ENCODE data around the gene TPSAB1. TPM values are rescaled to one million over a fixed set of nuclear protein-coding genes. Genes with fewer than 3 reads are reported as not detected.
"Not testable (repeated sequence)": the region's sequence is repeated elsewhere in the genome, so short reads cannot be mapped to it uniquely, and the experiment has no call there.

The TPSAB1 gene
- total RNA-seq, 4 donors from 2014 or later: 39.8 to 94.6 (median 63.9) TPM

DNA sequence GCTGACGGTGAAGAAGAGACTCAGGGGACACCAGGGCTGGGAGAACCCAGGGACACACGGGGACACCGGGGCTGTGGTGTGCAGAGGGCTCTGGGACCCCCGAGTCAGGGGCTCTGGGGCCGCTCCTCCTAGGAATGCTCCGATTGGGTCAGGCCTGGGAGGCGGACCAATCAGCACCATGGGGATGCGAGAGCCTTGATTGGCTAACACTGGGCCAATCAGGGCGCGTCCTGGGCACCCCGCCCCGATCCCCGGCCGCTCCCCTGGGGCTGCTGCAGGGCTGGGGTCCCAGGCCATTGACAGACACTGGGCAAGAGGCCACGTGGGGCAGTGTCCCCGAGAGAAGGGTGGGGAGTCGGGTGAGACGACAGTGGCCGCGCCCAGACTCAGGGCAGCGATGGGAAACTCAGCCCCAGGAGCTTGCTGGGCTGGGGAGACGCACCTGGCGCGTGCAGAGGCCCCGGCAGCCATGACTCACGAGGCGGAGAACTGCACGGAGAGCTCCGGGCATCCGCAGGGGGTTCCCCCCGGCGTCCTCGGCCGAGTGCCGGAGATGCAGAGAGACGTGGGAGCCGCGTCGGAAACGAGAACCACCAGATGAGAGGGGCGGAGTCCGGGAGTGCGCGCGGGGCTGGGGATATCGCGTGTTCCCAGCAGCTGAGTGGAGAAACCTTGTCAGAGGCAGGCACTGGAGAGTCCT, 8.3 kb upstream of the TPSAB1 start:
- not testable (repeated sequence) for ATAC-seq, H3K36me3 ChIP-seq, H3K27me3 ChIP-seq, H3K4me3 ChIP-seq, H3K4me1 ChIP-seq, H3K9me3 ChIP-seq, H3K27ac ChIP-seq
- no CpG with 5 or more reads among the region's 47 CpGs for WGBS, 2 donors (ENCODE audit: low coverage in 1 of 2)

DNA sequence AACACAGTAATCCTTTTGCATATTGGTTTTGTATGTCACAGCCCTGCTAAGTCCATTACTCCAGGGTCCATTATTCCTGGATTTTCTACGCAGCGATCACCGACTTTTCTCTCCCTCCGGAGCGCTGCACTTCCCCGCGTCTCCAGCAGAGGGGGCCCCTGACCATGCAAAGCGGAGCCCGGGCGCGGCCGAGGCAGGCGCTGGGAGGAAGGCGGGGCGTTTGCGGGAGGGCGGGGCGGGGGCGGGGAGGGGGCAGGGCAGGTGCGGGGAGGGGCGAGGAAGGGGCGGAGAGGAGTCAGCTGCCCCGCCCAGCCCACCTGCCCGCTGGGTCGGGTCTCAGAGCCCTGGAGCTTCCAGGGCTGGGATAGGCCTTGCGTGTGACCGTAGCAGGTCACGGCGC, 3.8 kb upstream of the TPSAB1 start:
- WGBS, 2 donors (ENCODE audit: low coverage in 1 of 2): no CpG with 5 or more reads among the region's 29 CpGs

DNA sequence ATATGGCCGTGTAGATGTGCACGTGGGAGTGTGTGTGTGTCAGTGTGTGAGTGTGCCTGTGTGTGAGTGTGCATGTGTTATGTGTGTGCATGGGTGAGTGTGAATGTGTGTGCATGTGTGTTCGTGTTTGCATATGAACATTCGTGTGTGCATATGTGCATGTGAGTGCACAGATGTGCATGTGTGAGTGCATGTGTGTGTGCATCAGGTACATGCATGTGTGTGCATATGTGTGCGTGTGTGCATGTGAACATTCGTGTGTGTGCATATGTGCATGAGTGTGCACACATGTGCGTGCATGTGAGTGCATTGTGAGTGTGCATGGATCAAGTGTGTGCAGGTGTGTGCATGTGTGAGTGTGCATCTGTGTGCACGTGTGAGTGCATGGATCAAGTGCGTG, 2.5 kb upstream of the TPSAB1 start:
- Histone ChIP-seq H3K36me3 (no peaks in the 10 kb centered on the region), H3K4me1 (no peaks in the 10 kb centered on the region), H3K4me3 (no peak overlapping the region), H3K27ac (no peak overlapping the region), H3K27me3 (peaks cover 20% of the 10 kb centered on the region), H3K9me3 (no peaks in the 10 kb centered on the region)
- no peak for ATAC-seq
- WGBS, 2 donors (ENCODE audit: low coverage in 1 of 2): 70 to 78% methylated on average over 5 to 8 of the region's 9 CpGs
- TF ChIP-seq EP300 (IDR thresholded peaks at IDR 0.05): no peak
- no peak for TF ChIP-seq POLR2AphosphoS5 (IDR thresholded peaks at IDR 0.05)
- TF ChIP-seq POLR2A (IDR thresholded peaks at IDR 0.05): no peak
- TF ChIP-seq, protein P1, sequence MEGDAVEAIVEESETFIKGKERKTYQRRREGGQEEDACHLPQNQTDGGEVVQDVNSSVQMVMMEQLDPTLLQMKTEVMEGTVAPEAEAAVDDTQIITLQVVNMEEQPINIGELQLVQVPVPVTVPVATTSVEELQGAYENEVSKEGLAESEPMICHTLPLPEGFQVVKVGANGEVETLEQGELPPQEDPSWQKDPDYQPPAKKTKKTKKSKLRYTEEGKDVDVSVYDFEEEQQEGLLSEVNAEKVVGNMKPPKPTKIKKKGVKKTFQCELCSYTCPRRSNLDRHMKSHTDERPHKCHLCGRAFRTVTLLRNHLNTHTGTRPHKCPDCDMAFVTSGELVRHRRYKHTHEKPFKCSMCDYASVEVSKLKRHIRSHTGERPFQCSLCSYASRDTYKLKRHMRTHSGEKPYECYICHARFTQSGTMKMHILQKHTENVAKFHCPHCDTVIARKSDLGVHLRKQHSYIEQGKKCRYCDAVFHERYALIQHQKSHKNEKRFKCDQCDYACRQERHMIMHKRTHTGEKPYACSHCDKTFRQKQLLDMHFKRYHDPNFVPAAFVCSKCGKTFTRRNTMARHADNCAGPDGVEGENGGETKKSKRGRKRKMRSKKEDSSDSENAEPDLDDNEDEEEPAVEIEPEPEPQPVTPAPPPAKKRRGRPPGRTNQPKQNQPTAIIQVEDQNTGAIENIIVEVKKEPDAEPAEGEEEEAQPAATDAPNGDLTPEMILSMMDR (IDR thresholded peaks at IDR 0.05): no peak

More for the DNA sequence above, 3.8 kb upstream of the TPSAB1 start:
- H3K4me1 ChIP-seq, H3K36me3 ChIP-seq, H3K27ac ChIP-seq, H3K4me3 ChIP-seq, H3K9me3 ChIP-seq: not testable (repeated sequence)
- H3K27me3 ChIP-seq: peaks cover 20% of the 10 kb centered on the region
- ATAC-seq: peak; percentile 43

DNA sequence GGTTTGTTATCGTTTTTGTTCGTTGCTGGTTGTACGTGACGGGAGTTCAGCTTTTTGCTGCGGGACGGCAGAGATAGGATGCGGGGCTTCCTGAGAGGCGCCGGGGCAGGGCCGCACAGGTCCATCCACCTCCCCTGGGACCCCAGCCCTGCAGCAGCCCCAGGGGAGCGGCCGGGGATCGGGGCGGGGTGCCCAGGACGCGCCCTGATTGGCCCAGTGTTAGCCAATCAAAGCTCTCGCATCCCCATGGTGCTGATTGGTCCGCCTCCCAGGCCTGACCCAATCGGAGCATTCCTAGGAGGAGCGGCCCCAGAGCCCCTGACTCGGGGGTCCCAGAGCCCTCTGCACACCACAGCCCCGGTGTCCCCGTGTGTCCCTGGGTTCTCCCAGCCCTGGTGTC, 1.6 kb upstream of the TPSAB1 start:
- H3K9me3 ChIP-seq, H3K4me1 ChIP-seq, ATAC-seq, H3K36me3 ChIP-seq, H3K27ac ChIP-seq, H3K4me3 ChIP-seq: not testable (repeated sequence)
- peaks cover 22% of the 10 kb centered on the region for H3K27me3 ChIP-seq
- WGBS, 2 donors (ENCODE audit: low coverage in 1 of 2): 45% methylated on average over 6 of the region's 23 CpGs; no CpG with 5 or more reads in 1 of the 2 donors

DNA sequence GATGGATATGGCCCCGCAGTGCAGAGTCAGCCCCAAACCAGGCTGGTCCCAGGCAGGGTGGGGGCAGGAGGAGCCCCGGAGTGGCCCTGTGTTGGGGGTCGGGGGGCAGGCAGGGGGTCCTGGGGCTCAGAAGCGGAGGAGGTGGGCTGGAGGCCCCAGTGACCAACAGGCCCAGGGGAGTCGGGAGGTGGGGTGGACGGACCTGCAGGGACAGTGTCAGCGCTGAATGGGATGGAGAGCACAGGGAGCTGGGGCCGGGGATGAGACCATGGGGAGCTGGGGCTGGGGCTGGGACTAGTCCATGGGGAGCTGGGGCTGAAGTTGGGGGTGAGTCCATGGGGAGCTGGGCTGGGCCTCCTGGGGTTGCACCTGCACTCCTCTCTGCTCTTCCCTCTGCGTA, 930 bp upstream of the TPSAB1 start:
- WGBS, 2 donors (ENCODE audit: low coverage in 1 of 2): no CpG with 5 or more reads among the region's 9 CpGs
- H3K27me3 ChIP-seq: peaks cover 28% of the 10 kb centered on the region
- H3K9me3 ChIP-seq, ATAC-seq, H3K4me1 ChIP-seq, H3K4me3 ChIP-seq, H3K36me3 ChIP-seq, H3K27ac ChIP-seq: not testable (repeated sequence)

DNA sequence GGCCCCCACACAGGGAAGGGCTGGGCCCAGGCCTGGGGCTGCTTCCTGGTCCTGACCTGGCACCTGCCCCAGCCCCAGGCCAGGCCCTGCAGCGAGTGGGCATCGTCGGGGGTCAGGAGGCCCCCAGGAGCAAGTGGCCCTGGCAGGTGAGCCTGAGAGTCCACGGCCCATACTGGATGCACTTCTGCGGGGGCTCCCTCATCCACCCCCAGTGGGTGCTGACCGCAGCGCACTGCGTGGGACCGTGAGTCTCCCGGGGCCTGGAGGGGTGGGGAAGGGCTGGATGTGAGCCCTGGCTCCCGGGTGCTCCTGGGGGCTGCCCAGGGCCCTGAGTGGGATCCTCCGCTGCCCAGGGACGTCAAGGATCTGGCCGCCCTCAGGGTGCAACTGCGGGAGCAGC, 576 bp downstream of the TPSAB1 start:
- not testable (repeated sequence) for ATAC-seq, H3K4me3 ChIP-seq, H3K9me3 ChIP-seq, H3K4me1 ChIP-seq, H3K36me3 ChIP-seq, H3K27ac ChIP-seq
- H3K27me3 ChIP-seq: peaks cover 43% of the 10 kb centered on the region
- WGBS, 2 donors (ENCODE audit: low coverage in 1 of 2): no CpG with 5 or more reads among the region's 15 CpGs

DNA sequence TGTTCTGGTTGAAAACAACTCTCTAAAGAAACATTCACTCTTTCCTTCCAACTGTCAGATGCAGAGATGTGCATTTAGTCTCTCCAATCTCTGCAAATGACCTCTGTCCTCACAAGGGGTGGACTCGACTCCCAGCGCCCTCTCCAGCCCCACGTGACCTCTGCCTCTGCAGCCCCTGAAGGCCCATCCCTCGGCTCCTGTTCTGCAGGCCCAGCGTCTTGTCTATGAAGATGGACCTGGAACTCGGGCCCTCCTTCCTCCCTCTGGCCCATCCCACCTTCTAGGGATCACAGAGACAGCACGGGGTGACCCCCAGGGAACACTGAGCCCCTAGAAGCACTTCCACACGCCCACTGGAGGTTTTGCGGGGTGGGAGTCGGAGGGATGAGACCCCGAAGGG, 2.9 kb downstream of the TPSAB1 start:
- H3K4me3 ChIP-seq, H3K36me3 ChIP-seq, H3K9me3 ChIP-seq, H3K27ac ChIP-seq, H3K4me1 ChIP-seq, ATAC-seq: not testable (repeated sequence)
- peaks cover 49% of the 10 kb centered on the region for H3K27me3 ChIP-seq
- 58% methylated on average over 4 of the region's 11 CpGs; no CpG with 5 or more reads in 1 of the 2 donors for WGBS, 2 donors (ENCODE audit: low coverage in 1 of 2)

DNA sequence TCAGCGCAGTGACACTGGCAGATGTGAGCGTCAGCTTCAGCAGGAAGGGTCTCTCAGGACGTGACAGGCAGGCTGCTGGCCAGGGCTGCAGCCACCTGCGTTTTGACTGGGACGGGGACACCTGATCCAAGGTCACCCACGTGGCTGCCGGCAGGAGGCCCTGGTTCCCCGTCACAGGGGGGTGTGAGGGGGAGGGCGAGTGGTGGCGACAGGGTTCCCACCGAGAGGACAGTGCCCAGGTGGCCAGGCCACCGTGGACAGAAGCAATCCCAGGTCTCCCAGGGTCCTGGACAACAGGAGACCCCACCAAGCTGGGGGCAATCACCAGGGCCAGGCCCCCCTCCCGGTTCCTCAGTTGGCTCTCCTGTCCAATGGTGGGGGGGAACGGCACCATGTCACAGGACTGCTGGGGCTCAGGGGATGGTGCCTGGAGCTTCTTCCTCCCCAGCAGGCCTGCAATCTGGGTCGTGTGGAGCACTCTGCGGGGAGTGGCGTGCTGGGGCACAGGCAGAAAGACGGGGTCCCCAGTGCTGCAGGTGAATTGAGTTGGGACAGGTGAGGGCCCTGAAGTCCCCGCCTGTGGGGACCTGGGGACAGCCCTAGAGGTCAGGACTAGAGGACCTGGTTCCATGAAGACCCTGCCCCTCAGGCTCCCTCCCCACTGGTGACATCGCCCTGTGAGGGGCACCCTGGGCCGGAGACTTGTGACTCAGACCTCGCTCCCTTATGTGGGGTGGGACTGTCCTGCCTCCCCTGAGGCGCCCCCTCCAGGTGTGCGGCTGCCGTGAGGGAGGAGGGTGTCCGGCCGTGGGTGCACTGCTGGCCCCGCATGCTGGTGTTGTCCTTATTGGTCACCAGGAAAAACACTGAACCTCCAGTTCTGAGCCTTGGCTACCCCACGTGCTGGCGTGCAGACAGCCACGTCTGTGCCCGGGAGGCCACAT, 3.7 kb downstream of the TPSAB1 start:
- H3K4me3 ChIP-seq, H3K27ac ChIP-seq, H3K9me3 ChIP-seq, H3K4me1 ChIP-seq, H3K36me3 ChIP-seq, ATAC-seq: not testable (repeated sequence)
- H3K27me3 ChIP-seq: peaks cover 50% of the 10 kb centered on the region
- WGBS, 2 donors (ENCODE audit: low coverage in 1 of 2): no CpG with 5 or more reads among the region's 32 CpGs
